ENCODE results near the gene EAF1.

Gene EAF1

GRCh38 chr3:15486979-15487378 is 59.6 kb downstream of the EAF1 start:
- DNase-seq: no peak

- DNase-seq: no peak
Measured at GRCh38 chr3:15488002-15488401, 60.6 kb downstream of the EAF1 start.

GRCh38 chr3:15490158-15490557 is 62.8 kb downstream of the EAF1 start:
- DNase-seq: no peak

- DNase-seq: no peak
Measured at GRCh38 chr3:15491143-15491542, 63.7 kb downstream of the EAF1 start.

Data from stimulated activated naive CD4-positive, alpha-beta T cell (primary cell).